Activated CD4-positive, alpha-beta memory T cell treated with anti-CD3 and anti-CD28 coated beads, Interleukin-2, amount 10 ng/mL, durations not matched to agents 7 days and 5 days (primary cell): ENCODE results near the gene SLC1A3. TPM values are rescaled to one million over a fixed set of nuclear protein-coding genes. Genes with fewer than 3 reads are reported as not detected.

Experiments used
- CTCF ChIA-PET: fragments of 350-600 bp; sonication (Branson Sonifier 250); formaldehyde crosslinking; loops from one replicate; lab custom pipeline; 2021; ENCODE audit warnings: antibody characterized with exemption, inconsistent platforms; lab: Charles Lee
- POLR2A ChIA-PET: fragments of 350-600 bp; sonication (Branson Sonifier 250); formaldehyde crosslinking; loops from one replicate; lab custom pipeline; 2021; ENCODE audit warnings: antibody characterized with exemption; lab: Charles Lee
- DNase-seq: peaks from one replicate; pipeline ENCODE4 v3.0.0-alpha.2; 2020
- H3K27ac Mint-ChIP-seq: one replicate; pipeline ENCODE4 v1.8.0; 2021; ENCODE audit warnings: mild to moderate bottlenecking, mixed read lengths
- H3K27me3 Mint-ChIP-seq: one replicate; pipeline ENCODE4 v1.8.0; 2021; ENCODE audit warnings: mixed read lengths
- H3K36me3 Mint-ChIP-seq: one replicate; pipeline ENCODE4 v1.8.0; 2021; ENCODE audit warnings: low read depth, mixed read lengths
- H3K4me1 Mint-ChIP-seq: one replicate; pipeline ENCODE4 v1.8.0; 2021; ENCODE audit warnings: mixed read lengths
- H3K4me3 Mint-ChIP-seq: one replicate; pipeline ENCODE4 v1.8.0; 2021; ENCODE audit warnings: mild to moderate bottlenecking, mixed read lengths
- H3K9me3 Mint-ChIP-seq: one replicate; pipeline ENCODE4 v1.8.0; 2021; ENCODE audit warnings: mixed read lengths
- total RNA-seq, 2 experiments: library from RNA; stranded (reverse); gene quantifications; one replicate each; pipeline ENCODE4 v1.2.3, GENCODE V29; 2021

Gene SLC1A3
- total RNA-seq, 2 experiments from 2014 or later = not detected

GRCh38 chr5:36692791-36693763 is 86.7 kb downstream of the SLC1A3 start:
- H3K27ac Mint-ChIP-seq = no peak overlapping the region
- no peaks in the 10 kb centered on the region for H3K9me3 Mint-ChIP-seq
- no peaks in the 10 kb centered on the region for H3K36me3 Mint-ChIP-seq
- H3K4me3 Mint-ChIP-seq = no peak overlapping the region
- DNase-seq = peak; percentile 40
- peaks cover 10% of the 10 kb centered on the region for H3K4me1 Mint-ChIP-seq
- ChIA-PET CTCF (interaction anchor here (0.6 to 1.8 kb wide), 4 partner anchors 10 to 614 kb away, joined by 3 to 6 read pairs (median 3); no protein-coding TSS in a partner anchor), POLR2A (no interaction called here)
- H3K27me3 Mint-ChIP-seq = peaks cover 34% of the 10 kb centered on the region

- H3K9me3 Mint-ChIP-seq = no peaks in the 10 kb centered on the region
- ChIA-PET CTCF (no interaction called here), POLR2A (no interaction called here)
- DNase-seq = no peak
- no peak overlapping the region for H3K27ac Mint-ChIP-seq
- H3K4me3 Mint-ChIP-seq = no peak overlapping the region
- peaks cover 30% of the 10 kb centered on the region for H3K27me3 Mint-ChIP-seq
- peaks cover 10% of the 10 kb centered on the region for H3K4me1 Mint-ChIP-seq
- H3K36me3 Mint-ChIP-seq = no peaks in the 10 kb centered on the region
Measured at GRCh38 chr5:36694351-36694750, 87.9 kb downstream of the SLC1A3 start.

DNA sequence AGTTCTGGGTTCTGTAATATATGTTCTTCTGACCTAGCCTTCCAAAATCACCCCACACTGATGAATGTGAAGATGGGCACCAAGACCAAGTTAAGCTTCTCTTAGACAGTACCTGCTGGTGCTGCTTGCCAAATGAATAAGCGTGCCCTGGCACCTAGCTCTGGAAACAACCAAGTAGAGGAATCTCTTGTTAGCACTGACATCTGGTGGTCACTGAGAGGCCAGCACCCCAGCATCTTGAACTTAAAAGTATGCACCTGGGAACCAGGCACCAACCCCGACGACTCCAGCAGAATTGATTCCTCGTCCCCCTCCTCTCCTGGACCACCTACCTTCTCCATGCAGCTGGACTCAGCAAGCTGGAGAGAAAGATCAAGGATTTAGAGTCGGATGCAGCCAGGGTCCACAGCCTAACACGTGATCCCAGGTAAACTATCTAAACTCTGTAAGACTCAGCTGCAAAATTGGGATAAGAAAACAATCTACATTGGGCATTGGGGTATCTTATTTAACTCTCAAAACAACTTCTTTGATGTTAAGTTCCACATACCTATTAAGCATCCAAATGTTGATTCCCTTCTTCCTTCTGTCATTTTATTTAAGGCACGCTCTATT is 89.8 kb downstream of the SLC1A3 start:
- Mint-ChIP-seq H3K9me3 (no peaks in the 10 kb centered on the region), H3K4me1 (no peaks in the 10 kb centered on the region), H3K27ac (no peak overlapping the region), H3K36me3 (no peaks in the 10 kb centered on the region), H3K27me3 (peaks cover 25% of the 10 kb centered on the region), H3K4me3 (no peak overlapping the region)
- peak; percentile 29 for DNase-seq
- ChIA-PET POLR2A (interaction anchor here (1.6 kb wide), 1 partner anchor 454 kb away, joined by 4 read pairs; the partner anchor contains the start of gene NADK2), CTCF (interaction anchor here (0.7 to 1.6 kb wide), 9 partner anchors 9 to 455 kb away, joined by 3 to 16 read pairs (median 4); partner anchors contain the start of gene NADK2)

DNA sequence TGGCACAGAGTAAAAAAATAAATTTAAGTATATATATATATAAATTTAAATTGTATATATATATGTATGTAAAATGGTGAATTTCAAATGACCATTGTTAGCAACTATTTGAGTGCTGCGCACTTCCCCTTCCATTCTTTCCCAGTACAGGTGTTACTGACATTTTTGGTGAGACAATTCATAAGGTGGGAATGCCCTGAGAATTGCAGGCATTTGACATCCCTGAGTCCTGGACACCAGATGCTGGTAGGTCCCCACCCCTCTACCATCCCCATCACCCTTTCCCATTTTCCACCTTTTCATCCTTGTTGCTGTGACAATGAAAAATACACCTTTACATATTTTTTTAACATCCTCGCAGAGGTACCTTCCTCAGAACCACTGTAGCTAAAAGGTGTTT is 91.6 kb downstream of the SLC1A3 start:
- Mint-ChIP-seq H3K36me3 (no peaks in the 10 kb centered on the region), H3K4me3 (no peak overlapping the region), H3K4me1 (no peaks in the 10 kb centered on the region), H3K27me3 (peaks cover 23% of the 10 kb centered on the region), H3K27ac (no peak overlapping the region), H3K9me3 (no peaks in the 10 kb centered on the region)
- CTCF ChIA-PET = interaction anchor here (0.8 kb wide), 1 partner anchor 8 kb away, joined by 4 read pairs; no protein-coding TSS in a partner anchor
- DNase-seq = no peak
- POLR2A ChIA-PET = no interaction called here

DNA sequence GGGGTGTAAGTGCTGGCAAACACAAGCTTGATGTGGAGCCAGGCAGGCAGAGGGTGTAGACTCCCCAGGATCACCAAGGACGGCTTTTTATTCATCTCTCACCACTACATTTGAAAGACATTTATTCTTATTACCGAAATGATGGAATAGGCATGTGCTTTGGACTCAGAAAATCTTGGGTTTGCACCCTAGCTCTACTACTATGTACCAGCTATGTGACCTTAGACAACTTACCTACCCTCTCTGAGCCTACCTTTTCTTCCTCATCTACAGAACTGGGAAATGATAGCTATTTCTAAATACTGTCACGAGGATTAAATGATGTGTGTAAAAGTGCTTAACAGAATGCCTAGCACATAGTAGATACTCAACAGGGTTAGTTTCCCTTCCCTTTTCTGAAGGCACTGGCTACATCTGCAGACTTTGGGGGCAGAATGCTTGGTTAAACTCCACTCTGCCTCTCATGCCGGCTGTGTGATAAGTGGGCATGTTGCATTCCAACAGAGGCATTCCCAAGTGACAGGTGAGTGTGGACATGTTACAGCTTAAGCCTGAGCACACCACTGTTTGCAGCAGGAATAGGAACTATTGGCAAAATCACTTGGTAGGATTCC is 94.8 kb downstream of the SLC1A3 start:
- Mint-ChIP-seq H3K27me3 (peaks cover 13% of the 10 kb centered on the region), H3K9me3 (no peaks in the 10 kb centered on the region), H3K4me3 (no peak overlapping the region), H3K36me3 (no peaks in the 10 kb centered on the region), H3K4me1 (no peaks in the 10 kb centered on the region), H3K27ac (no peak overlapping the region)
- ChIA-PET POLR2A (no interaction called here), CTCF (interaction anchor here (2.6 kb wide), 1 partner anchor 11 kb away, joined by 21 read pairs; no protein-coding TSS in a partner anchor)
- DNase-seq = no peak

- DNase-seq = no peak
- Mint-ChIP-seq H3K4me1 (no peaks in the 10 kb centered on the region), H3K9me3 (no peaks in the 10 kb centered on the region), H3K27me3 (peaks cover 12% of the 10 kb centered on the region), H3K4me3 (no peak overlapping the region), H3K27ac (no peak overlapping the region), H3K36me3 (no peaks in the 10 kb centered on the region)
- POLR2A ChIA-PET = no interaction called here
- CTCF ChIA-PET = interaction anchor here (1.7 kb wide), 1 partner anchor 13 kb away, joined by 5 read pairs; no protein-coding TSS in a partner anchor
Measured at GRCh38 chr5:36703245-36703860, 96.9 kb downstream of the SLC1A3 start.

GRCh38 chr5:36704131-36704530 is 97.7 kb downstream of the SLC1A3 start:
- H3K27ac Mint-ChIP-seq = no peak overlapping the region
- H3K9me3 Mint-ChIP-seq = no peaks in the 10 kb centered on the region
- H3K4me1 Mint-ChIP-seq = no peaks in the 10 kb centered on the region
- no peak overlapping the region for H3K4me3 Mint-ChIP-seq
- CTCF ChIA-PET = interaction anchor here (1.7 kb wide), 1 partner anchor 14 kb away, joined by 5 read pairs; no protein-coding TSS in a partner anchor
- H3K36me3 Mint-ChIP-seq = no peaks in the 10 kb centered on the region
- peaks cover 14% of the 10 kb centered on the region for H3K27me3 Mint-ChIP-seq
- POLR2A ChIA-PET = no interaction called here
- no peak for DNase-seq

DNA sequence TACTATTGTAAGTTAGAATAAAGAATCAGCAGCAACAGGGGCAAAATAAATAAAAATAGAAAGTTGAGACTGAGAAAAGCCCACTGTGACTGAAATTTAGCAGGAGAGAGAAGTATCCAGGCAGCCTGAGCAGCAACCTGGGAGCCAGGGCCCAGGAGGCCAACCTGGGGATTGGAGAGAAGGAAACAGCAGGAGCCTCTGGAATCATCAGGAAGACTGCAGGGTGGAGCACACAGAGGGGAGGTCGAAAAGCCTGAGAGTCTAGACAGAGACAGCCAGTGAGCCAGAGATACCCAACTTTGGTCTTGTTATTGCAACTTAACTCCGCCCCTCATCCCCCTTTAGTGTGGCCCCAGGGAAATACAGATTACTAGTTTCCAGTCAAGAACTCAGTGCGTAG is 98.6 kb downstream of the SLC1A3 start:
- Mint-ChIP-seq H3K4me1 (no peaks in the 10 kb centered on the region), H3K4me3 (no peak overlapping the region), H3K9me3 (no peaks in the 10 kb centered on the region), H3K36me3 (no peaks in the 10 kb centered on the region), H3K27ac (no peak overlapping the region), H3K27me3 (peaks cover 14% of the 10 kb centered on the region)
- POLR2A ChIA-PET = no interaction called here
- CTCF ChIA-PET = interaction anchor here (0.9 to 1.7 kb wide), 2 partner anchors 9 to 15 kb away, joined by 3 to 5 read pairs; no protein-coding TSS in a partner anchor
- no peak for DNase-seq

GRCh38 chr5:36706662-36707061 is 100.3 kb downstream of the SLC1A3 start:
- H3K27ac Mint-ChIP-seq = no peak overlapping the region
- CTCF ChIA-PET = interaction anchor here (1.4 kb wide), 1 partner anchor 16 kb away, joined by 5 read pairs; no protein-coding TSS in a partner anchor

GRCh38 chr5:36708996-36709395 is 102.6 kb downstream of the SLC1A3 start:
- Mint-ChIP-seq H3K27me3 (peaks cover 4% of the 10 kb centered on the region), H3K9me3 (no peaks in the 10 kb centered on the region), H3K36me3 (no peaks in the 10 kb centered on the region), H3K27ac (no peak overlapping the region), H3K4me1 (no peaks in the 10 kb centered on the region), H3K4me3 (no peak overlapping the region)
- no peak for DNase-seq
- ChIA-PET POLR2A (no interaction called here), CTCF (interaction anchor here (0.8 kb wide), 1 partner anchor 16 kb away, joined by 3 read pairs; no protein-coding TSS in a partner anchor)

More at GRCh38 chr5:36706662-36707061, 100.3 kb downstream of the SLC1A3 start:
- Mint-ChIP-seq H3K4me3 (no peak overlapping the region), H3K36me3 (no peaks in the 10 kb centered on the region), H3K27me3 (peaks cover 10% of the 10 kb centered on the region), H3K9me3 (no peaks in the 10 kb centered on the region), H3K4me1 (no peaks in the 10 kb centered on the region)
- DNase-seq = no peak
- POLR2A ChIA-PET = no interaction called here

GRCh38 chr5:36710039-36710438 is 103.6 kb downstream of the SLC1A3 start:
- H3K4me1 Mint-ChIP-seq = no peaks in the 10 kb centered on the region
- H3K27me3 Mint-ChIP-seq = peaks cover 2% of the 10 kb centered on the region
- no peaks in the 10 kb centered on the region for H3K9me3 Mint-ChIP-seq
- no peak overlapping the region for H3K4me3 Mint-ChIP-seq
- H3K36me3 Mint-ChIP-seq = no peaks in the 10 kb centered on the region
- ChIA-PET CTCF (interaction anchor here (0.7 kb wide), 1 partner anchor 161 kb away, joined by 3 read pairs; no protein-coding TSS in a partner anchor), POLR2A (no interaction called here)
- DNase-seq = no peak
- no peak overlapping the region for H3K27ac Mint-ChIP-seq

DNA sequence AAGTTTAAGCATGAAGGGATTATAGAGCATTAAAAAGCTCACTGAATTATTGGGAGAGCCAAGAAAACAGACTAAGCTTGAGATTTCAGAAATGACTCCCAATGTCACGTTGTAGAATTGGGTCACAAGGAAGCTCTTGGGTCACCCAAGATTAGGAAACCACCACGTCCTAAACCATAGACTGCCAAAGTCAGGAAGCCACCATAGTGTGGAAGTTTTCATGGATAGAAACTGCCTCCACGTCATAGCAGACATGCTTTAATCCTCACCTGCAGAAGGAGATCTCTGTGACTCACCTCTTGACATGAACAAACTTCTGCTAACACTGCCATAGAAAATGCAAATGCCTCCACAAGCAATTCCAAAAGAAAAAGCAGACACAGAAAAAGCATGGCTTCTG is 106.3 kb downstream of the SLC1A3 start:
- H3K36me3 Mint-ChIP-seq = no peaks in the 10 kb centered on the region
- ChIA-PET POLR2A (no interaction called here), CTCF (interaction anchor here (0.7 to 0.8 kb wide), 2 partner anchors 19 to 23 kb away, joined by 3 to 4 read pairs; no protein-coding TSS in a partner anchor)

More for the DNA sequence above, 106.3 kb downstream of the SLC1A3 start:
- Mint-ChIP-seq H3K27me3 (peaks cover 2% of the 10 kb centered on the region), H3K4me1 (no peaks in the 10 kb centered on the region), H3K4me3 (no peak overlapping the region), H3K27ac (no peak overlapping the region), H3K9me3 (no peaks in the 10 kb centered on the region)
- DNase-seq = no peak
